H9 (cell line): ENCODE data around the gene TSR1. TPM values are rescaled to one million over a fixed set of nuclear protein-coding genes. Genes with fewer than 3 reads are reported as not detected.

Source experiments
- DNase-seq: peaks from one replicate; pipeline ENCODE4 v3.0.0-alpha.2; 2017
- H2AFZ ChIP-seq: one replicate; pipeline ENCODE4 v1.6.1; 2013; ENCODE audit warnings: mild to moderate bottlenecking, low read length, control low read depth, moderate library complexity
- H2AK5ac ChIP-seq: 2 replicates; pipeline ENCODE4 v1.6.1; 2013; ENCODE audit warnings: low read length, control low read depth, mixed read lengths; ENCODE audit not compliant: insufficient read length
- H2BK120ac ChIP-seq: one replicate; pipeline ENCODE4 v1.6.1; 2013; ENCODE audit warnings: low read depth, mild to moderate bottlenecking, low read length, control low read depth, inconsistent platforms; ENCODE audit not compliant: poor library complexity, severe bottlenecking
- H2BK12ac ChIP-seq: 2 replicates; pipeline ENCODE4 v1.6.1; 2013; ENCODE audit warnings: low read length, control low read depth, mixed read lengths, low read depth; ENCODE audit not compliant: insufficient read length
- H2BK15ac ChIP-seq: 2 replicates; pipeline ENCODE4 v1.6.1; 2013; ENCODE audit warnings: low read depth, low read length, control low read depth
- H2BK20ac ChIP-seq: one replicate; pipeline ENCODE4 v1.6.1; 2013; ENCODE audit warnings: low read depth, mild to moderate bottlenecking, low read length, control low read depth, inconsistent platforms; ENCODE audit not compliant: poor library complexity, severe bottlenecking
- H2BK5ac ChIP-seq: 2 replicates; pipeline ENCODE4 v1.6.1; 2013; ENCODE audit warnings: low read length, control low read depth, mixed read lengths; ENCODE audit not compliant: insufficient read length
- H3K14ac ChIP-seq: 2 replicates; pipeline ENCODE4 v1.6.1; 2013; ENCODE audit warnings: low read length, control low read depth; ENCODE audit not compliant: insufficient read depth
- H3K18ac ChIP-seq: 2 replicates; pipeline ENCODE4 v1.6.1; 2013; ENCODE audit warnings: low read depth, mild to moderate bottlenecking, mixed read lengths, low read length, control low read depth; ENCODE audit not compliant: insufficient read length
- H3K23ac ChIP-seq: 2 replicates; pipeline ENCODE4 v1.6.1; 2013; ENCODE audit warnings: low read length, control low read depth, mixed read lengths, low read depth; ENCODE audit not compliant: insufficient read length
- H3K23me2 ChIP-seq: 2 replicates; pipeline ENCODE4 v1.6.1; 2013; ENCODE audit warnings: low read depth, mild to moderate bottlenecking, mixed read lengths, low read length, control low read depth; ENCODE audit not compliant: insufficient read length, poor library complexity, severe bottlenecking
- H3K27ac ChIP-seq: 2 replicates; pipeline ENCODE4 v1.5.1; 2013; ENCODE audit warnings: low read length, control low read depth, mixed read lengths, low read depth; ENCODE audit not compliant: insufficient read length
- H3K27me3 ChIP-seq: 2 replicates; pipeline ENCODE4 v1.6.1; 2013; ENCODE audit warnings: low read length, control low read depth, inconsistent platforms; ENCODE audit not compliant: insufficient read depth
- H3K4ac ChIP-seq: 2 replicates; pipeline ENCODE4 v1.6.1; 2013; ENCODE audit warnings: low read depth, mild to moderate bottlenecking, control low read depth, inconsistent platforms, low read length, moderate library complexity
- H3K4me1 ChIP-seq: 2 replicates; pipeline ENCODE4 v1.6.1; 2013; ENCODE audit warnings: low read length, control low read depth, inconsistent platforms; ENCODE audit not compliant: insufficient read depth
- H3K4me2 ChIP-seq: 2 replicates; pipeline ENCODE4 v1.6.1; 2013; ENCODE audit warnings: low read length, control low read depth, mixed read lengths; ENCODE audit not compliant: insufficient read length, insufficient read depth
- H3K56ac ChIP-seq: 2 replicates; pipeline ENCODE4 v1.6.1; 2013; ENCODE audit warnings: low read depth, mild to moderate bottlenecking, mixed read lengths, low read length, control low read depth; ENCODE audit not compliant: insufficient read length
- H3K79me1 ChIP-seq: 2 replicates; pipeline ENCODE4 v1.6.1; 2013; ENCODE audit warnings: low read depth, mild to moderate bottlenecking, moderate library complexity, low read length, control low read depth, inconsistent platforms; ENCODE audit not compliant: insufficient read depth, poor library complexity, severe bottlenecking
- H3K79me2 ChIP-seq: 2 replicates; pipeline ENCODE4 v1.6.1; 2013; ENCODE audit warnings: low read length, control low read depth, inconsistent platforms; ENCODE audit not compliant: insufficient read depth
- H3K9ac ChIP-seq: 2 replicates; pipeline ENCODE4 v1.6.1; 2013; ENCODE audit warnings: low read length, control low read depth, mixed read lengths; ENCODE audit not compliant: insufficient read length; ENCODE audit errors: extremely low read depth
- H3K9me3 ChIP-seq: one replicate; pipeline ENCODE4 v1.6.1; 2013; ENCODE audit warnings: low read depth, low read length, inconsistent platforms; ENCODE audit not compliant: control insufficient read depth
- H3T11ph ChIP-seq: one replicate; pipeline ENCODE4 v1.6.1; 2013; ENCODE audit warnings: mild to moderate bottlenecking, low read length, control low read depth, inconsistent platforms
- H4K20me1 ChIP-seq: one replicate; pipeline ENCODE4 v1.6.1; 2013; ENCODE audit not compliant: control insufficient read depth, insufficient read length, insufficient read depth
- H4K5ac ChIP-seq: 2 replicates; pipeline ENCODE4 v1.6.1; 2013; ENCODE audit warnings: low read depth, mild to moderate bottlenecking, mixed read lengths, low read length, control low read depth; ENCODE audit not compliant: insufficient read length
- H4K8ac ChIP-seq: replicated peaks from 2 replicates; pipeline ENCODE4 v1.6.1; 2013; ENCODE audit warnings: low read length, control low read depth, mixed read lengths, low read depth; ENCODE audit not compliant: insufficient read length
- H4K91ac ChIP-seq: 2 replicates; pipeline ENCODE4 v1.6.1; 2013; ENCODE audit warnings: low read depth, mild to moderate bottlenecking, moderate library complexity, mixed read lengths, low read length, control low read depth; ENCODE audit not compliant: insufficient read length
- H3K27ac Mint-ChIP-seq, 3 experiments: 2 replicates in 2 of 3; 3 replicates in 1 of 3; pipeline ENCODE4 v1.8.0; 2020 to 2021; ENCODE audit warnings: mixed read lengths in 3 of 3, mild to moderate bottlenecking in 1 of 3, moderate library complexity in 1 of 3
- H3K27me3 Mint-ChIP-seq: 2 replicates; pipeline ENCODE4 v1.8.0; 2021; ENCODE audit warnings: low read depth, mild to moderate bottlenecking, moderate library complexity, mixed read lengths
- H3K36me3 Mint-ChIP-seq, 3 experiments: 2 replicates in 2 of 3; 3 replicates in 1 of 3; pipeline ENCODE4 v1.8.0; 2020 to 2021; ENCODE audit warnings: low read depth in 3 of 3, mixed read lengths in 3 of 3; ENCODE audit not compliant: insufficient read depth in 1 of 3
- H3K4me1 Mint-ChIP-seq, 2 experiments: 2 replicates each; pipeline ENCODE4 v1.8.0; 2020; ENCODE audit warnings: mixed read lengths in 2 of 2
- H3K4me3 Mint-ChIP-seq, 2 experiments: 2 replicates in 1 of 2; 3 replicates in 1 of 2; pipeline ENCODE4 v1.8.0; 2020 to 2021; ENCODE audit warnings: mild to moderate bottlenecking in 2 of 2, mixed read lengths in 2 of 2, moderate library complexity in 1 of 2
- H3K9me3 Mint-ChIP-seq, 2 experiments: 2 replicates in 1 of 2; 3 replicates in 1 of 2; pipeline ENCODE4 v1.8.0; 2020; ENCODE audit warnings: mild to moderate bottlenecking in 2 of 2, mixed read lengths in 2 of 2, moderate library complexity in 1 of 2
- CTCF ChIP-seq: fragments of 200-600 bp; sonication (generic); conservative IDR thresholded peaks from 3 replicates; pipeline ENCODE4 v1.8.0; 2021; ENCODE audit warnings: antibody characterized with exemption, mild to moderate bottlenecking
- WGBS: extraction: QIAGEN DNeasy Blood & Tissue Kit; methylation state at CpG from one replicate; pipeline ENCODE4 v1.1.7; 2013; ENCODE audit warnings: missing lambda C conversion rate, low lambda C conversion rate, mixed read lengths; ENCODE audit not compliant: insufficient read length; ENCODE audit errors: extremely low coverage; 5-methylcytosine and 5-hydroxymethylcytosine counted together
- total RNA-seq: library from RNA; stranded (reverse); gene quantifications from 2 replicates; pipeline ENCODE4 v1.2.1, GENCODE V29; 2021

TSR1 gene
- total RNA-seq, 1 experiment from 2014 or later, result 81.1 TPM

- no peak overlapping the region for H3K18ac ChIP-seq
- no peak overlapping the region for H2AFZ ChIP-seq
- H3K23ac ChIP-seq, result no peak overlapping the region
- H2BK20ac ChIP-seq, result no peak overlapping the region
- no peaks in the 10 kb centered on the region for H3K27me3 Mint-ChIP-seq
- no peak overlapping the region for H3T11ph ChIP-seq
- H3K4me2 ChIP-seq, result no peak overlapping the region
- H4K8ac ChIP-seq, result no peak overlapping the region
- H3K23me2 ChIP-seq, result no peaks in the 10 kb centered on the region
- H3K27me3 ChIP-seq, result no peaks in the 10 kb centered on the region
- DNase-seq, result no peak
- no peak overlapping the region for H2AK5ac ChIP-seq
- no peak overlapping the region for H2BK15ac ChIP-seq
- TF ChIP-seq CTCF, result no peak
- H4K91ac ChIP-seq, result no peak overlapping the region
- no peaks in the 10 kb centered on the region for H3K9me3 ChIP-seq
- H2BK12ac ChIP-seq, result no peak overlapping the region
- H3K79me1 ChIP-seq, result no peaks in the 10 kb centered on the region
- H3K9ac ChIP-seq, result no peak overlapping the region
- H3K9me3 Mint-ChIP-seq, result no peaks in the 10 kb centered on the region
- H3K27ac ChIP-seq, result no peak overlapping the region
- H3K4me3 Mint-ChIP-seq, result no peak overlapping the region
- no peak overlapping the region for H4K5ac ChIP-seq
- no CpG with 5 or more reads among the region's 18 CpGs for WGBS
- no peak overlapping the region for H3K4ac ChIP-seq
- H4K20me1 ChIP-seq, result no peaks in the 10 kb centered on the region
- H3K4me1 ChIP-seq, result no peaks in the 10 kb centered on the region
- peaks cover 3 to 28% (median 25%) of the 10 kb centered on the region in 3 experiments; a peak in 6 of 7 replicates for H3K36me3 Mint-ChIP-seq
- no peak overlapping the region for H2BK5ac ChIP-seq
- H3K14ac ChIP-seq, result no peak overlapping the region
- no peak overlapping the region for H3K27ac Mint-ChIP-seq
- H3K4me1 Mint-ChIP-seq, result peaks cover 13 to 19% of the 10 kb centered on the region in 2 experiments
- H3K56ac ChIP-seq, result no peak overlapping the region
- H2BK120ac ChIP-seq, result no peak overlapping the region
- no peaks in the 10 kb centered on the region for H3K79me2 ChIP-seq
Observed at GRCh38 chr17:2373179-2373578, 36.9 kb upstream of the TSR1 start.
